HEK293 (cell line): ENCODE results near the gene FAM3C.

Experiments used
- HOXA7 ChIP-seq: sonication (generic); formaldehyde crosslinking; IDR thresholded peaks from 2 replicates; pipeline ENCODE4 v1.8.1; 2022; ENCODE audit warnings: missing genetic modification reagents, borderline replicate concordance
- ZBTB49 ChIP-seq: fragments of 450-650 bp; formaldehyde crosslinking; IDR thresholded peaks from 2 replicates; pipeline ENCODE4 v1.5.1; 2016; ENCODE audit warnings: missing biosample characterization, missing genetic modification characterization, low read depth
- ZNF202 ChIP-seq: fragments of 450-650 bp; formaldehyde crosslinking; IDR thresholded peaks from 2 replicates; pipeline ENCODE4 v1.5.1; 2016; ENCODE audit warnings: missing biosample characterization, missing genetic modification characterization, borderline replicate concordance
- ZNF324 ChIP-seq: fragments of 450-650 bp; formaldehyde crosslinking; IDR thresholded peaks from 2 replicates; pipeline ENCODE4 v1.5.1; 2016; ENCODE audit warnings: missing biosample characterization, missing genetic modification characterization
- ZNF37A ChIP-seq: fragments of 450-650 bp; IDR thresholded peaks from 2 replicates; pipeline ENCODE4 v1.5.1; 2018; ENCODE audit warnings: missing biosample characterization, missing genetic modification characterization
- ZNF639 ChIP-seq: fragments of 450-650 bp; formaldehyde crosslinking; IDR thresholded peaks from 2 replicates; pipeline ENCODE4 v1.5.1; 2016; ENCODE audit warnings: missing biosample characterization, missing genetic modification characterization
- ZNF768 ChIP-seq: fragments of 450-650 bp; formaldehyde crosslinking; IDR thresholded peaks from 2 replicates; pipeline ENCODE4 v1.5.1; 2018; ENCODE audit warnings: missing biosample characterization, mild to moderate bottlenecking, missing genetic modification characterization
- TF ChIP-seq, protein P1 (sequence below): fragments of 450-650 bp; formaldehyde crosslinking; IDR thresholded peaks from 2 replicates; pipeline ENCODE4 v1.5.1; 2016; ENCODE audit warnings: missing biosample characterization, missing genetic modification characterization

DNA sequence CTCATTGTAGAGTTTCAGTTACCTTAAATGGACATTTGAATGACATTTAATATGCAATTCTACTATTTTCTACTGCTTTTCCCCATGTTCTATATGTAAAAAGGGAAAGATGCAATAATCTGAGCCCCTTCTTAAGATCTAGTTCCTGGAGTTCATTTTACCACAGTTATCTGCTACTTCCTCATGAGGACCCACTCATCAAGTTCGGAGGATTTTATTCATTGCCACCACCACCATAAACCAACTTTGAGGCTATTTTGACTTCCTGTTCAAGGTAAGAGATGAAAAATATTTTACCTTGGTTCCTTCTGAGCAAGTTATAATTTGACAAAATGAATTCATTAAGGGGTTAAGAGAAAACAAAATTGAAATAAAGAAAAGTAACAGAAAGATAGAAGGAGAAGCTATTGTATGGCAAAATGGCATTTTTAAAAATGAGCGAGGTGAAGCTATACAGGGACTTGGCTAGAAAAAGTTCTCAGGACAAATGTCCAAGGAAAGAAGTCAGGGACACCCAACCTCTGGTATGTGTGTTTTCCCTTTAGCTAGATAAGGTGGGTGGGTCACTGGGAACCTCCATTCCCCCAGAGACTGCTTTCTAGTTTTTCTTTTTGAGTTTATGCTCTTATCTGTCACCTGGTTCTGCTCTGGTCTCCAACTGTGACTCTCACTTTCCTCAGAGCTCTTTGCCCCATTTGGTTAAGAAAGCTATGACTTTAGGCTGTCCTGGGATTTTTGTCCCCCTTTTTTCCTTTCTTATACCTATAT is 14.9 kb upstream of the FAM3C start:
- TF ChIP-seq ZNF202 (tag by site-specific recombination) = no peak
- TF ChIP-seq ZNF639 (tag by site-specific recombination) = no peak
- TF ChIP-seq, protein P1, sequence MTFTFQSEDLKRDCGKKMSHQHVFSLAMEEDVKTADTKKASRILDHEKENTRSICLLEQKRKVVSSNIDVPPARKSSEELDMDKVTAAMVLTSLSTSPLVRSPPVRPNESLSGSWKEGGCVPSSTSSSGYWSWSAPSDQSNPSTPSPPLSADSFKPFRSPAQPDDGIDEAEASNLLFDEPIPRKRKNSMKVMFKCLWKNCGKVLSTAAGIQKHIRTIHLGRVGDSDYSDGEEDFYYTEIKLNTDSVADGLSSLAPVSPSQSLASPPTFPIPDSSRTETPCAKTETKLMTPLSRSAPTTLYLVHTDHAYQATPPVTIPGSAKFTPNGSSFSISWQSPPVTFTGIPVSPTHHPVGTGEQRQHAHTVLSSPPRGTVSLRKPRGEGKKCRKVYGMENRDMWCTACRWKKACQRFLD (tag by site-specific recombination) = no peak
- TF ChIP-seq ZNF324 (tag by site-specific recombination) = no peak
- no peak for TF ChIP-seq ZNF37A (tag by site-specific recombination)
- TF ChIP-seq HOXA7 = no peak
- TF ChIP-seq ZNF768 (tag by site-specific recombination) = no peak
- TF ChIP-seq ZBTB49 = no peak
